ENCODE data around the gene DNAJC15. TPM values are rescaled to one million over a fixed set of nuclear protein-coding genes. Genes with fewer than 3 reads are reported as not detected.

Gene DNAJC15
- total RNA-seq, 2 donors from 2014 or later, result 29.7 to 46.9 TPM

DNA sequence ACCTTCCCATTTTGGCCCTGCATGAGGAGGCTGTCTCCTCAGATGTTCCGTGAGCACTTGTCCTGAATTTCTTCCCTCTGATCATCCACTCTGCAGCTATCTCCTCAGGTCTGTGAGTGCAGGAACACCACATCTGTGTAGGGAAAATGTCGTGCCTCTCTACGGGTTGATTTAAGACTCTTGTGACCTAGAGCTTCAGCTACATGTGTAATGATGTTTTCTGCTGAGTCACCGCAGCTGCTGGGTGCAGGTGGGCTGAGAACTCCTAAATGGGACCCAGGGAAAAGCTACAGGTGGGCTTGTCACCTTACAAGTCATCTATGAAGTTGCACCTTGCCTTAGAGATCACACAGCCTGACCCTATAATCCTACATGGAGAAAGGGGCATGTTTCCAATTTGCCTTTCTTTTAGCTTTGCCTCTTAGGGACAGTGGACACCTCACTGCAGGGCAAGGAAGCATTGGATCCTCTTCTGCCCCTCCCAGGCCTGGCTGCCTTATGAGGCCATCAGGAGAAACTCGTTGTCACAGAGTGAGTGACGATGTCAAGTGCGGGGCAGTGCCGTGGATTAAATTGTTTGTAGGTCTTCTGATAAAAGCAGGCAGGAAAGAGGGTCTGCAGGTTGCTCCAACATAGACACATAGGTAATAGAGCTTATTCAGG, 122.3 kb downstream of the DNAJC15 start:
- H3K9me3 Mint-ChIP-seq, result no peaks in the 10 kb centered on the region
- H3K36me3 ChIP-seq (ENCODE audit: control insufficient read depth, insufficient read depth, low read length), result no peaks in the 10 kb centered on the region
- H3K9me3 ChIP-seq (ENCODE audit: control insufficient read depth, low read length), result no peaks in the 10 kb centered on the region
- peaks cover 7% of the 10 kb centered on the region for H3K27me3 Mint-ChIP-seq (ENCODE audit: insufficient read depth)
- H3K27ac Mint-ChIP-seq, result no peak overlapping the region
- peaks cover 17% of the 10 kb centered on the region for H3K27me3 ChIP-seq (ENCODE audit: control insufficient read depth, insufficient read depth, low read length, poor library complexity, severe bottlenecking)
- peaks cover 13% of the 10 kb centered on the region for H3K4me1 ChIP-seq (ENCODE audit: control insufficient read depth, insufficient read depth, low read length)
- H3K36me3 Mint-ChIP-seq (ENCODE audit: low read depth), result no peaks in the 10 kb centered on the region
- 93 to 94% methylated on average over 7 to 8 of the region's 8 CpGs for whole genome bisulfite sequencing, 2 experiments (ENCODE audit: insufficient coverage in 1 of 2, insufficient read length in 1 of 2)
- H3K9ac ChIP-seq (ENCODE audit: extremely low read depth, low read length, poor library complexity, severe bottlenecking), result no peak overlapping the region
- no peak overlapping the region for H3K4me3 Mint-ChIP-seq
- DNase-seq, result no peak
- no peak overlapping the region for H3K27ac ChIP-seq (ENCODE audit: low read depth, low read length)
- TF ChIP-seq, protein P1, sequence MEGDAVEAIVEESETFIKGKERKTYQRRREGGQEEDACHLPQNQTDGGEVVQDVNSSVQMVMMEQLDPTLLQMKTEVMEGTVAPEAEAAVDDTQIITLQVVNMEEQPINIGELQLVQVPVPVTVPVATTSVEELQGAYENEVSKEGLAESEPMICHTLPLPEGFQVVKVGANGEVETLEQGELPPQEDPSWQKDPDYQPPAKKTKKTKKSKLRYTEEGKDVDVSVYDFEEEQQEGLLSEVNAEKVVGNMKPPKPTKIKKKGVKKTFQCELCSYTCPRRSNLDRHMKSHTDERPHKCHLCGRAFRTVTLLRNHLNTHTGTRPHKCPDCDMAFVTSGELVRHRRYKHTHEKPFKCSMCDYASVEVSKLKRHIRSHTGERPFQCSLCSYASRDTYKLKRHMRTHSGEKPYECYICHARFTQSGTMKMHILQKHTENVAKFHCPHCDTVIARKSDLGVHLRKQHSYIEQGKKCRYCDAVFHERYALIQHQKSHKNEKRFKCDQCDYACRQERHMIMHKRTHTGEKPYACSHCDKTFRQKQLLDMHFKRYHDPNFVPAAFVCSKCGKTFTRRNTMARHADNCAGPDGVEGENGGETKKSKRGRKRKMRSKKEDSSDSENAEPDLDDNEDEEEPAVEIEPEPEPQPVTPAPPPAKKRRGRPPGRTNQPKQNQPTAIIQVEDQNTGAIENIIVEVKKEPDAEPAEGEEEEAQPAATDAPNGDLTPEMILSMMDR (conservative IDR thresholded peaks at IDR 0.05), result no peak
- no peak overlapping the region for H3K4me3 ChIP-seq (ENCODE audit: low read length)
- H3K4me1 Mint-ChIP-seq, result peaks cover 26% of the 10 kb centered on the region

DNA sequence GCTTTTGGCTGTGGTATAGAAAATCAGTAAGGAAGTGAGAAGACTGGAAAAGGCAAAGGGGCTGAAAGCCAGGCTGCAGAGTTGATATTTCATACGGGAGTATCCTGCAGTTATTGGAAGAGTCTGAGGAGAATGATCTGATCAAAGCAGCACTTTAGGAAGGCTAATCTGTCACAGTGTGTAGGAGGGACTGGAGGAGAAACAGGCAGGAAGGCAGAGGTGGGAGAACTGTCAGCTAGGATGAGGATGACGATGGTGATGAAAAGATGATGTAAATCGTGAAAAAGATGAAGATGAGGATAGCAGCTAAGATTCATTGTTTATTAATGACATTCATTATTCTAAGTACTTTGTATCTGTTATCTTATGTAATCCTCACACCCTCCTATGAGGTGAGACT, 123.0 kb downstream of the DNAJC15 start:
- Histone ChIP-seq H3K36me3 (ENCODE audit: control insufficient read depth, insufficient read depth, low read length) (no peaks in the 10 kb centered on the region), H3K4me1 (ENCODE audit: control insufficient read depth, insufficient read depth, low read length) (peaks cover 12% of the 10 kb centered on the region), H3K4me3 (ENCODE audit: low read length) (no peak overlapping the region), H3K9ac (ENCODE audit: extremely low read depth, low read length, poor library complexity, severe bottlenecking) (no peak overlapping the region), H3K9me3 (ENCODE audit: control insufficient read depth, low read length) (no peaks in the 10 kb centered on the region), H3K27me3 (ENCODE audit: control insufficient read depth, insufficient read depth, low read length, poor library complexity, severe bottlenecking) (peaks cover 17% of the 10 kb centered on the region), H3K27ac (ENCODE audit: low read depth, low read length) (no peak overlapping the region)
- Mint-ChIP-seq H3K4me3 (no peak overlapping the region), H3K27ac (no peak overlapping the region), H3K36me3 (ENCODE audit: low read depth) (no peaks in the 10 kb centered on the region), H3K27me3 (ENCODE audit: insufficient read depth) (peaks cover 7% of the 10 kb centered on the region), H3K9me3 (no peaks in the 10 kb centered on the region), H3K4me1 (peaks cover 18% of the 10 kb centered on the region)
- TF ChIP-seq, protein P1 (conservative IDR thresholded peaks at IDR 0.05), result no peak
- 89 to 100% methylated on average over 1 to 3 of the region's 3 CpGs for WGBS, 2 experiments (ENCODE audit: insufficient coverage in 1 of 2, insufficient read length in 1 of 2)
- DNase-seq, result no peak

DNA sequence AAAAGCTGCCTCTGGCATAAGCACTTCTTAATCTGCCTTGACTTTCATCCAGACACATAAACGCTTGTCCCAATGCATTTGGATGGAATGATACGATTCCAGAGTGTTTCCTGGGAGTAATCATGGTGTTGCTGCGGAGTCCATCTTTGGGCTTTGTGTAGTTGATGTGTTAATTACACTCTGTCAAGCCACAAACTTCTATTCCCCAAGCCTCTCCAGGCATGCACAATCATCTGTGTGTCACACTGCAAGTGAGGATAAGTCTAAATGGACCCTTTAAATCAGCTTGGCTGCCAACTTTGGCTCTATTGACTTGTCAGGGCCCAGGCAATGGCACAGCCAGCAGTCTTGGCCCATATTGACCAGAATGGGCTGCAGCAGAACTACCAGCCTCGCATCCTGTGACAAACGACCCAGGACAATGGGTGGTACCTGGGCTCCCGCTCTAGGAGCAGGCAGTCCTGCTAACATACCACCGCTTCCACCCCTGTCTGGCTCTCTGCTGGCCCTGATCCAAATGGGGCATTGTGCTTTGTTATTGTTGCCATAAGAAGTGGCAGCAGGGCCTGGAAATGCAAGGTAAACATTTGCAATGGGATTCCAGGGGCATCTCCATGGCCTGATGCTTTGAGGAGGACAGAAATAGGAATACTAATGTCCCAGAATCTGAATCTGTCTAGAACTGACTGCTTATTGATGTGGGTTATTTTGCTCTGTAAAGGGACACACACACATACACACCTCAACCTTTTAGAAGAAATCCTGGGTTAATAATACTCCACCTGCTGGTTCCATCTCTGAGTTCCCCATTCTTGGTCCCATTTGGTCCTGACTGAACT, 127.2 kb downstream of the DNAJC15 start:
- no peaks in the 10 kb centered on the region for H3K9me3 ChIP-seq (ENCODE audit: control insufficient read depth, low read length)
- no peak overlapping the region for H3K9ac ChIP-seq (ENCODE audit: extremely low read depth, low read length, poor library complexity, severe bottlenecking)
- H3K4me1 ChIP-seq (ENCODE audit: control insufficient read depth, insufficient read depth, low read length), result peaks cover 8% of the 10 kb centered on the region
- no peaks in the 10 kb centered on the region for H3K36me3 ChIP-seq (ENCODE audit: control insufficient read depth, insufficient read depth, low read length)
- peaks cover 4% of the 10 kb centered on the region for H3K27me3 ChIP-seq (ENCODE audit: control insufficient read depth, insufficient read depth, low read length, poor library complexity, severe bottlenecking)
- no peak for DNase-seq
- no peak overlapping the region for H3K4me3 ChIP-seq (ENCODE audit: low read length)
- no peaks in the 10 kb centered on the region for H3K9me3 Mint-ChIP-seq
- H3K36me3 Mint-ChIP-seq (ENCODE audit: low read depth), result no peaks in the 10 kb centered on the region
- TF ChIP-seq, protein P1 (conservative IDR thresholded peaks at IDR 0.05), result no peak
- H3K27ac Mint-ChIP-seq, result no peak overlapping the region
- H3K27me3 Mint-ChIP-seq (ENCODE audit: insufficient read depth), result no peaks in the 10 kb centered on the region
- WGBS, 2 experiments (ENCODE audit: insufficient coverage in 1 of 2, insufficient read length in 1 of 2), result 91 to 100% methylated on average over 2 to 7 of the region's 7 CpGs
- H3K4me1 Mint-ChIP-seq, result peaks cover 21% of the 10 kb centered on the region
- H3K27ac ChIP-seq (ENCODE audit: low read depth, low read length), result no peak overlapping the region
- H3K4me3 Mint-ChIP-seq, result no peak overlapping the region

Data from endodermal cell (in vitro differentiated cells).